HG03378 (cell line): Measurements from ENCODE around the gene MBLAC1.
A peak's percentile ranks its signal among the peaks of the same experiment; 100 is the strongest.

Experiments used
- ATAC-seq: cut with Tn5 transposase; IDR thresholded peaks from one replicate; pipeline ENCODE4 v1.9.1; 2021; ENCODE audit warnings: mild to moderate bottlenecking, moderate library complexity; ENCODE audit not compliant: unreplicated experiment

MBLAC1 gene

GRCh38 chr7:100126931-100127865, at the start of gene MBLAC1:
TSS of gene MBLAC1 (plus strand) at chr7:100126967. CDS start at chr7:100127396, 429 bp downstream.
- ATAC-seq = peak; percentile 55

GRCh38 chr7:100077205-100077604, 49.6 kb upstream of the MBLAC1 start:
- no peak for ATAC-seq

DNA sequence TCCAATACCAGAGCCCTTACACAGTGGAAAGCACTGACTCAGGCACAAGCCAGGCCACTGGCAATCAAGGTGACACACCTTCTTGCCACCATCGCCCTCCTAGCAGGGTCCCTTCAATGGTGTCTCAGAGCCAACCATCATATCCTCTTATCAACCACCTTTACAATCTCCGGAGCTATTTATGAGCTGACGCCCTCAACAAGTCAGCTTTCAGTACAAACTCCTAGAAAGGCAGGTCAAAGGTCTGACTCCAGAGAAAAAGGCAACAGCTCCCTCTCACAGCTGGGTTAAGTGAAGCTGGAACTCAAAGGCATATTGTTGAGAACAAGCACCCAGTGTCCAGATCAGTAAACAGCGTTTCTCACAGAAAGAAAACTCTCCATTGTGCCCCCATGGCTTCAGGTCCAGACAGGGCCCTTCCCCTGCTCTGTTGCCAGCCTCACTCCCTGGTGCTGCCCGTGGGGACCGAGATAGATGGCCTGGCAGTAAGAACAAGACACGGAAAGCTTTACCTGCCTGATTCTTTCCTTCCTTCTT, 47.7 kb upstream of the MBLAC1 start:
- ATAC-seq = no peak

DNA sequence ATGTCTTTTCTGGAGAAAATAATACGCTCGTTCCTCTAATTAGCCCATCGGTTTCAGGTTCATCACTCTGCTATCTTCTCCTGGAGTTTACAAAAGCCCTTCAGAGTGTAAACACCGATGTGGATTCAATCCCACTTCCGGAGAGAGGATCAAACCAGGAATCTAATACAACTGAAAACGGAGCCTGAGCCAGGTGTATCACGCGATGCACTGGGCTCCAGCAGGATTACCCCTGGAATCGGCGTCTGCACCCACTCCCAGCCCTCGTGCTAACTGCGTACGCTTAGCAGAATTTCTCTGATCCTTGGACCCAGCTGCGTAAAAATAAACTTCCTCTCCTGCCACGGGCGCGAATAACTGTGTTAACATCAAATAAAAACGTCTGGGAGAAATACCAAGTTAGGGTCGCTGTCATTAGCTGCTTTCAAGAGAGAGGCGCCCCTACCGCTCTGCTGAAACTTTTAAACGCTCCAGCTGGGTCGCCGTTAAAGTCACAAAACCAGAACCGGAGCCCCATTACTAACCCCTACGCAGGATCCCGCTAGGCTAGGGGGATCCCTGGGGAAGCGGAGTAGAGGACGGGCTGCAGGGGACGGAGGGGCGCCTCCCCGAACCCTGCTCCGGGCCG, 45.7 kb upstream of the MBLAC1 start:
- no peak for ATAC-seq

DNA sequence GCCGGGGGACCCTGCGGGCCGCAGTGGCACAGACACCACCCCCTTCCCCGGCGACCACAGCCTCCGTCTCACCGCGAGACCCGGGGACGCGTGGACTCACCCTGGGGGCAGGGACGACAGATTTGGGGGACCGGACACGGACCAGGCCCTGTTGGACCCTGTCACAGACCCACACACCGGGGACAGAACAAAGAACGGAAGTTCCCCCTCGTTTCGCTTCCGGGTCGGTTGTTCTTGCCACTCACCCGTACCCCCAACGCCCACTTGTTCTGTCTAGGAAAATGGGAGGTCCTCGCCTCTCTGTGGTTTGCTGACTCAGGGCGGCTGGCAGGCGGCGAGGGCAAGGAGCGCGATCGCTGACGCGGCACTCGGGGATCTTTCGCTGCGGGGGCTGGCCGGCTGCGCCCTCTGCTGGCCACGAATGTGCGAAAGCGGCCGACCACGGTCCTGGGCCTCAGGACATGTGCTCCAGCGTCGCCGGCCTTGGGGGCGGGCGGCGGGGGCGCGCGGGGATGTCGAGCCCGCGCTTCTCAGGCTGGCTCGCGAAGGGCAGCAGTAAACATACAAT, 45.1 kb upstream of the MBLAC1 start, which contains the start of gene ZNF3:
TSS of gene ZNF3 (minus strand) at position 189 of the 568 bp plus-strand sequence. CDS start 4,366 bp downstream, outside the sequence.
- peak; percentile 73 for ATAC-seq

DNA sequence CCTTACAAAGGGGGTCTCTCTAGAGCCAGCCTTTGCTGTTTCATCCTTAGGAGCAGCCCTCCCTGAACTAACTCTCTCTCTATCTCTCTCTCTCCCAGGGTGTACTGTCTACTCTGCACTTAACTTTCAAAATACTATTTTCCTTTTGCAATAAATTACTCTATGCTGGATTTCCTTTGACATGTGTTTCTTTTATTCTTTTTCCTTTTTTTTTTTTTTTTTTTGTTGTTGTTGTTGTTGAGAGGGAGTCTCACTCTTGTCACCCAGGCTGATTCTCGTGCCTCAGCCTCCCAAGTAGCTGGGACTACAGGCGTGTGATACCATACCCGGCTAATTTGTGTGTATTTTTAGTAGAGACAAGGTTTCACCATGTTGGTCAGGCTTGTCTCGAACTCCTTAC, 43.8 kb upstream of the MBLAC1 start:
- no peak for ATAC-seq

- ATAC-seq = no peak
Observed at GRCh38 chr7:100085515-100085914, 41.3 kb upstream of the MBLAC1 start.

- no peak for ATAC-seq
Observed at GRCh38 chr7:100087055-100087750, 39.6 kb upstream of the MBLAC1 start.

- no peak for ATAC-seq
Observed at GRCh38 chr7:100088095-100088620, 38.6 kb upstream of the MBLAC1 start.

DNA sequence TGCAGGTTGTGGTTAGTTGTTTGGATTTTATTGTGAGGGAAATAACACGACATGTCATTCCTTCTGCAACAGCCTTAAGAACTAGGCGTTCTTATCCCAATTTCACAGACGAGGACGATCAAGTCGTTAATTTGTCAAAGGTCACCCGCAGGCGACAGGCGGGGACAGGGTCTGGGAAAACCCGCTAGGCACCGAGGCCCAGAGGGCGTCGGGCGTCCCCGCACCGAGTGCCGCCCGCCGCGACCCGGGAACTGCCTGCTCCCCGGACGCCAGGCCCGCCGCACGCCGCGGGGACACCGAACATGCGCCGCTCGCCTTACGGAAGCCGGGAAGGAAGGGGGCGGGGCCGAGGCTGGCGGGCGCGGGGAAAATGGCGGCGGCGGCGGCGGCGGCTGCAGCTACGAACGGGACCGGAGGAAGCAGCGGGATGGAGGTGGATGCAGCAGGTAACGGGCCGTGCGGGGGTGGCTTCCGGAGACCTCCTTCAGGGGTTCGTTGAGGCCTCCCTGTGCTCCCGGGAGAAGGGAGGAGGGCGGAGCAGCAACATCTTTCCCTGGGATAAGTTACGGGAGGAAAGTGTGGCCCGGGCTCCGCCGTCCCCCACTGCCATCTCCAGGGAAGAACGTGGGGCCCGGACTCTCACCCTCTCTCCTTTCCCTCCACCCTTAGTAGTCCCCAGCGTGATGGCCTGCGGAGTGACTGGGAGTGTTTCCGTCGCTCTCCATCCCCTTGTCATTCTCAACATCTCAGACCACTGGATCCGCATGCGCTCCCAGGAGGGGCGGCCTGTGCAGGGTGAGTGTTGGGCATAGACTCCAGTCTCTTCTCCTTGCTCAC, 37.9 kb upstream of the MBLAC1 start, which contains the start of gene COPS6:
TSS of gene COPS6 (plus strand) at position 349 of the 837 bp plus-strand sequence. CDS start at position 371, 22 bp downstream.
- no peak for ATAC-seq

DNA sequence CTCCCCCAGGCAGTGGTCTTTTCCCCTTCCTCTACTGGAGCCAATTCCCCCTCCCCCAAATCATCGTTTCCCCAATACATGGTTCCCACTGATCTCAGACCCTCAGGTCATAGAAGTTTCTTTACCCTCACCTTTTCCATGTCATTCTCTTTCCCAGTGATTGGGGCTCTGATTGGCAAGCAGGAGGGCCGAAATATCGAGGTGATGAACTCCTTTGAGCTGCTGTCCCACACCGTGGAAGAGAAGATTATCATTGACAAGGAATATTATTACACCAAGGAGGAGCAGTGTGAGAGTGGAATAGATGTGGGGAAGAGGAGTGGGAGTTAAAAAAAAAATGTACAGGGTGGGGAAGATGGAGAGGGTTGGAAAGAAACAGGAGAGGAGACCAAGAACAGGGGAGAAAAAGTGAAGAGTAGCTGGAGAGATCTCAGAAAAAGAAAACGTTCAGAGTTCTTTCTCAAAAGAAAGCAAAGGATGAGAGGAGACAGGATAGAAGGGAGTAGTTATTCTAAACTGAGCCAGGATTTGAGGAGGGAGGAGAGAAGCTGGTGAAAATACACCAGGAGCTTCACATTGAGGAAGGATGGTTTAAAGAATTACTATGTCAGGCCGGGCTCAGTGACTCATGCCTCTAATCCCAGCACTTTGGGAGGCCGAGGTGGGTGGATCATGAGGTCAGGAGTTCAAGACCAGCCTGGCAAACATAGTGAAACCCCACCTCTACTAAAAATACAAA, 37.1 kb upstream of the MBLAC1 start:
- no peak for ATAC-seq

DNA sequence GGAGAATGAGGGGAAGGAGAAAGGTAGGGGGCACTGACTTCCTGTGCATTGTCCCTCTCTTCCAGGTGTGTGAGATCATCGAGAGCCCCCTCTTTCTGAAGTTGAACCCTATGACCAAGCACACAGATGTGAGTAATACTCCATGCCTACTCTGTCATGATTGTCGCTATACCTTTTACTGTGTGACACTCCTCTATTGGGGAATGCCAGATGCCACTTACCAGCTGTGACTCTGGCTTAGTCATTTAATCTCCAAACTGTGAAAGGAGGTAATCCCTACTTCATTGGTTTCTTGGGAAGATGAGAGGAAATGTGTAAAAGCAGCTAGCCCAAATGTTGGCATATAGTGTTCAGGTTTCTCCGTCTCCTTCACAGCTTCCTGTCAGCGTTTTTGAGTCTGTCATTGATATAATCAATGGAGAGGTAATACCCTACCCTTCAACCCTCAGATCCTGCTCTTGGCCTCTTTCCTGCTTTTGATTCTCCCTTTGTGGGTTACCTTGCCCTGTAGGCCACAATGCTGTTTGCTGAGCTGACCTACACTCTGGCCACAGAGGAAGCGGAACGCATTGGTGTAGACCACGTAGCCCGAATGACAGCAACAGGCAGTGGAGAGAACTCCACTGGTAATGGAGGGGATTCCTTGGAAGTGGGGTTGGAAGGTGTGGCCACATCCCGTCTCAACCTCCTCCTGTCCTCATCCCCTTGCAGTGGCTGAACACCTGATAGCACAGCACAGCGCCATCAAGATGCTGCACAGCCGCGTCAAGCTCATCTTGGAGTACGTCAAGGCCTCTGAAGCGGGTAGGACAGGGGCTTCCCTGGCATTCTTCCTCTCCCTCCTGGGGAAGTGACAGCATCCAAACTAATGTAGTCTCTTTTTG, 36.0 kb upstream of the MBLAC1 start:
- ATAC-seq = no peak

- no peak for ATAC-seq
Observed at GRCh38 chr7:100091411-100092181, 35.2 kb upstream of the MBLAC1 start.

DNA sequence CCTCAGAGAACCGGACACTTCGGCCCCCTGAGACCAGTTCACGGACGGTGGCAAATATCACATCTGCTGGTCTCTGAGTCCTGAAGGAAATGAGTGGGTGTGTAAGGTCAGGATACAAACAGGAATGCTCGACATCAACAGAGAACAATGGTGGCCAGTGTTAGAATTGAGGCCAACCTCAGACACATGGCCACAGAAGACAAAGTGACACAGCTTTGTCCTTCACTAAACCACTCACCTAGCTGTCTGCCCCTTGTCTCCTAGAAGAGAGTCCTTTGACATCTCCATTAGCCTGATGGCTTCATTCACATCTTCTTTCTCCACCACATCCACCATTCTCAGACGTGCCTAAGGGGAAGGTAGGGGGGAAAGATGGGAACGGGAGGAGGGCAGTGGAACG, 33.7 kb upstream of the MBLAC1 start:
- no peak for ATAC-seq

DNA sequence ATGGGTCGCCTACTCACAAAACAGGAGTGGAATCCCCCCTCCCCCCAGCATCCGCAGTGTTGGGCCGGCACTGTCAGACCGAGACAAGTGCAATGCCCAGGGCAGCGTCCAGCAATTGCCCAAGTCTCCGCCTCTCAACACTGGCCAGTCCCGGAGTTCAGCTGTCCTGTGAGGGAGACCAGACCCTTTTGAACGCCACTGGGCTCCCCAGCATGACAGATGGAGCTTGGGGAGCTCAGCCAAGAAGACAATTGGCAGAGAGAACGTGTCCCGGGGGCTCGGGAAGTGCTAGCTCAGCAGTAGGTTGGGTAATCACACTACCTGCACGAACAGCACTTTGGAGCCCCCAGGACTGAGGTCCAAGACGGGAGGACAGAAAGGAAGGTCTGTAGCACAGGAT, 33.3 kb upstream of the MBLAC1 start:
- no peak for ATAC-seq

DNA sequence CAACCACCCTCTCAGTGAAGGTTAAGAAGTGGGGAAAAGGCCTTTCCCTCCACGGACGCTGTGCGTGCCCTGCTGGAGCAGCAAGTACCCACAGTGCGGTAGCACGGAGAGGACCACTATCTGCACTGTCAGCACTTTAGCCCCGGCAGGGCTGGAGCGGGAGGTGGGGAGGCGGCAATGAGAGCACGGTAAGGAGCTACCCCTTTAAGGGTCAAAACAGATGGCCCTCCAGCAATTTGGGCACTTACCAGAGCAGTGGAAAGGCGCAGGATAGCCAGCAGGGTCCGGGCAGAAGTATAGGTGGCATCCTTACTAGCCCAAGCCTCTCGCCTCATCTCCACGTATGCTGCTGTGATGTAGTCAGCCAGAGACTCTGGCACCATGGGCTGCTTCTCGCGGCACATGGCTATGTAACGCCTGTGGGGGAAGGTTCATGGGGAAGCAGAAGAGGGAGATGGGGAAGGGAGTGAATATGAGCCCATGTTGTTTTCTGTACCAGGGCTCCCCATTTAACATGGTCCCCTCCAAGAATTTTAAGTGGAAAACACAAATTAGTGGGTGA, 32.8 kb upstream of the MBLAC1 start:
- no peak for ATAC-seq

DNA sequence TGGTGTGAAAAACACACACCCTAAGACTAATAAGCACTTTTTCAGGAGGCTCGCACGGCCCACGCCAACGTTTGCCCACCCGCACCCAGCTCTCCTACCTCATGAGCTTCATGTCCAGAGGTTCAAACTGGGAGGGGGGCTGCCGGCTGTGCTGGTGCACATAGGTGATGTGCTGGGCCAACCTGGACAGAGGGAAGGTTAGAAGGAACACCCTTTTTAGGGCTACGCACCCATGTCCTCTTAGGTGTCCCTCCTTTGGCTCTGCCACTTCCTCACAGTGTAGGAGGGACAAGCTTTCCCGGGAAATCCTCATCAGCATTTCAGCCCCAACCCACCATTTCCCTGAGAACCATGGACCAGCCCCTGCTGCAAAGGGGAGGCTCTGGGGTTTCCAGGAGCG, 31.5 kb upstream of the MBLAC1 start:
- ATAC-seq = no peak
